Measurements from ENCODE around the gene SUN2.

DNA sequence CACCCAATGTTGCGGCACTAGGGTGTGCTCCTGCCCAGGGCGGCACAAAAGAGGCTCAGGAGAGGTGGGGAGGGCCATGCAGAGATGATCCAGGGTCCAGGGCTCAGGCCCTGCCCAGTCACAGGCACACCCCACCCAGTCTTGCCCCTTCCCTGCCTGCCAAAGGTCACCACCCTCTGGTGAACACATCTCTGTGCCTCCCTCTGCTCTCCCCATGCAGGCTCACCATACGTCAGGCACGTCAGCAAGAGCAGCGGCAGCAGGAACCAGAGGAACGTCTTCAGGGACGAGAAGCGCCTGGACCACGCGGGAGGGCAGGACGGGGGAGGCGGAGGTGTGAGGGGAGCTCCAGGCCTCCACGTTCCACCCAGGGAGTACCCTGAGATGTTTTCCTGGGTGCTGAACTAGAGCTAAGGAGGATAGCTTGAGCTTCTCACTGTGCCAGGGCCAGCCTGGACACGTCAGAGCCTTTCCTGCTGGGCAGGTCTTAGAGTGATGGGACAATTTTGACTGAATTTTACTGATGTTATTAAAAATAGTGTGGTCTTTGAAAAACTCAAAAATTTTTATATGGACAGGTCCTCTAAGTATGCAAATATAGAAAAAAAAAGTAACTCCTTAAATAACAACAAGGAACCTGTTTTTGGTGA is 7.2 kb downstream of the SUN2 start:
- TF ChIP-seq CBX8 (IDR thresholded peaks at IDR 0.05; ENCODE audit: borderline replicate concordance, low read depth, low read length) (no peak), POLR2AphosphoS5 (IDR thresholded peaks at IDR 0.05; ENCODE audit: low read depth, low read length) (no peak), ATF3 (IDR thresholded peaks at IDR 0.05; ENCODE audit: insufficient read depth, low read depth, low read length) (no peak), GABPA (IDR thresholded peaks at IDR 0.05; ENCODE audit: borderline replicate concordance, insufficient read depth, low read length) (no peak), BRCA1 (IDR thresholded peaks at IDR 0.05; ENCODE audit: low read depth, low read length) (no peak), TBP (IDR thresholded peaks at IDR 0.05; ENCODE audit: low read depth, low read length) (no peak), CREB1 (IDR thresholded peaks at IDR 0.05) (no peak), CEBPB (IDR thresholded peaks at IDR 0.05; ENCODE audit: low read depth, low read length) (no peak), RBBP5 (IDR thresholded peaks at IDR 0.05; ENCODE audit: borderline replicate concordance, low read depth, low read length) (no peak)
- TF ChIP-seq, protein P1, sequence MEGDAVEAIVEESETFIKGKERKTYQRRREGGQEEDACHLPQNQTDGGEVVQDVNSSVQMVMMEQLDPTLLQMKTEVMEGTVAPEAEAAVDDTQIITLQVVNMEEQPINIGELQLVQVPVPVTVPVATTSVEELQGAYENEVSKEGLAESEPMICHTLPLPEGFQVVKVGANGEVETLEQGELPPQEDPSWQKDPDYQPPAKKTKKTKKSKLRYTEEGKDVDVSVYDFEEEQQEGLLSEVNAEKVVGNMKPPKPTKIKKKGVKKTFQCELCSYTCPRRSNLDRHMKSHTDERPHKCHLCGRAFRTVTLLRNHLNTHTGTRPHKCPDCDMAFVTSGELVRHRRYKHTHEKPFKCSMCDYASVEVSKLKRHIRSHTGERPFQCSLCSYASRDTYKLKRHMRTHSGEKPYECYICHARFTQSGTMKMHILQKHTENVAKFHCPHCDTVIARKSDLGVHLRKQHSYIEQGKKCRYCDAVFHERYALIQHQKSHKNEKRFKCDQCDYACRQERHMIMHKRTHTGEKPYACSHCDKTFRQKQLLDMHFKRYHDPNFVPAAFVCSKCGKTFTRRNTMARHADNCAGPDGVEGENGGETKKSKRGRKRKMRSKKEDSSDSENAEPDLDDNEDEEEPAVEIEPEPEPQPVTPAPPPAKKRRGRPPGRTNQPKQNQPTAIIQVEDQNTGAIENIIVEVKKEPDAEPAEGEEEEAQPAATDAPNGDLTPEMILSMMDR (IDR thresholded peaks at IDR 0.05; ENCODE audit: control extremely low read depth in 1 of 3, insufficient read depth in 1 of 3, low read depth in 1 of 3, low read length in 3 of 3) = no peak
